ENCODE results near the gene ARFGEF2.

ARFGEF2 gene

GRCh38 chr20:48908656-48909319 lies 12.7 kb upstream of the ARFGEF2 start:
- no peak for DNase-seq (ENCODE audit: extremely low read depth, low read depth)
- TF ChIP-seq CTCF (IDR thresholded peaks at IDR 0.05; ENCODE audit: low read depth, low read length), result no peak

- DNase-seq (ENCODE audit: extremely low read depth, low read depth), result no peak
- TF ChIP-seq CTCF (IDR thresholded peaks at IDR 0.05; ENCODE audit: low read depth, low read length), result no peak
These were observed 11.6 kb upstream of the ARFGEF2 start for GRCh38 chr20:48909910-48910309.

GRCh38 chr20:48910347-48910781 lies 11.1 kb upstream of the ARFGEF2 start:
- no peak for DNase-seq (ENCODE audit: extremely low read depth, low read depth)
- no peak for TF ChIP-seq CTCF (IDR thresholded peaks at IDR 0.05; ENCODE audit: low read depth, low read length)

GRCh38 chr20:48912065-48912464 lies 9.4 kb upstream of the ARFGEF2 start:
- TF ChIP-seq CTCF (IDR thresholded peaks at IDR 0.05; ENCODE audit: low read depth, low read length), result no peak
- no peak for DNase-seq (ENCODE audit: extremely low read depth, low read depth)

GRCh38 chr20:48916699-48917098 lies 4.8 kb upstream of the ARFGEF2 start:
- TF ChIP-seq CTCF (IDR thresholded peaks at IDR 0.05; ENCODE audit: low read depth, low read length), result no peak
- no peak for DNase-seq (ENCODE audit: extremely low read depth, low read depth)

GRCh38 chr20:48919336-48919881 lies 2.1 kb upstream of the ARFGEF2 start:
- TF ChIP-seq CTCF (IDR thresholded peaks at IDR 0.05; ENCODE audit: low read depth, low read length), result no peak
- no peak for DNase-seq (ENCODE audit: extremely low read depth, low read depth)

GRCh38 chr20:48919882-48920526 lies 1.5 kb upstream of the ARFGEF2 start:
- DNase-seq (ENCODE audit: extremely low read depth, low read depth), result no peak
- TF ChIP-seq CTCF (IDR thresholded peaks at IDR 0.05; ENCODE audit: low read depth, low read length), result no peak
